A549 (cell line): ENCODE data around the gene BCL2. TPM values are rescaled to one million over a fixed set of nuclear protein-coding genes. Genes with fewer than 3 reads are reported as not detected.

ENCODE experiments used
- ATAC-seq, 2 experiments: fragments of 200-7000 bp in 1 of 2; fragments of >200 bp in 1 of 2; cut with Nextera tagmentation in 1 of 2; cut with Tn5 transposase in 1 of 2; 3 replicates each; pipeline versions ENCODE4 v1.8.0 to v1.9.1; 2018 to 2020; ENCODE audit warnings: mild to moderate bottlenecking in 1 of 2, moderate library complexity in 1 of 2
- CTCF ChIA-PET: fragments of 300-600 bp; sonication (Branson Sonifier 250); formaldehyde crosslinking; extraction: SDS; loops from one replicate; lab custom pipeline; 2021; ENCODE audit warnings: antibody characterized with exemption, inconsistent platforms; lab: Yijun Ruan, JAX
- POLR2A ChIA-PET: fragments of 350-600 bp; formaldehyde crosslinking; extraction: SDS; loops from one replicate; lab custom pipeline; 2021; ENCODE audit warnings: antibody characterized with exemption, inconsistent platforms; lab: Yijun Ruan, JAX
- DNase-seq, 2 experiments: peaks; one replicate each; pipeline versions ENCODE4 v3.0.0 to v3.0.0-alpha.2; 2011 to 2016; ENCODE audit warnings: low read depth in 1 of 2, low spot score in 1 of 2
- FAIRE-seq: peaks from 2 replicates; lab custom pipeline; 2011; peaks lifted over from hg19 to GRCh38; lab: Jason Lieb, UNC
- H3K27ac ChIP-seq, 2 experiments: fragments of >200 bp; sonication (Bioruptor Twin); formaldehyde crosslinking; 3 replicates each; pipeline ENCODE4 v1.5.1; 2016 to 2017
- H3K4me1 ChIP-seq: fragments of >200 bp; sonication (Bioruptor Twin); formaldehyde crosslinking; 3 replicates; pipeline ENCODE4 v1.6.1; 2016
- H3K4me2 ChIP-seq: fragments of >200 bp; sonication (Bioruptor Twin); formaldehyde crosslinking; 3 replicates; pipeline ENCODE4 v1.6.1; 2016
- H3K4me3 ChIP-seq: fragments of >200 bp; sonication (Bioruptor Twin); formaldehyde crosslinking; 3 replicates; pipeline ENCODE4 v1.5.1; 2016
- H3K9me3 ChIP-seq: fragments of >200 bp; sonication (Bioruptor Twin); formaldehyde crosslinking; 3 replicates; pipeline ENCODE4 v1.6.1; 2016
- CBX8 ChIP-seq: fragments of 200-600 bp; sonication (generic); IDR thresholded peaks from 2 replicates; pipeline ENCODE4 v1.6.1; 2016
- CEBPB ChIP-seq, 2 experiments: fragments of >200 bp in 1 of 2; sonication (Bioruptor Twin) in 1 of 2; formaldehyde crosslinking in 1 of 2; IDR thresholded peaks; 2 replicates each; pipeline ENCODE4 v1.6.1; 2012 to 2016
- CHD2 ChIP-seq: fragments of 150-350 bp; IDR thresholded peaks from 2 replicates; pipeline ENCODE4 v1.6.1; 2014; ENCODE audit warnings: low read length; ENCODE audit not compliant: partially characterized antibody
- EHF ChIP-seq: fragments of 250-450 bp; sonication (Bioruptor Pico); IDR thresholded peaks from 2 replicates; pipeline ENCODE4 v1.5.0; 2020; ENCODE audit warnings: mild to moderate bottlenecking
- ESRRA ChIP-seq: fragments of 150-350 bp; IDR thresholded peaks from 2 replicates; pipeline ENCODE4 v1.6.1; 2014; ENCODE audit warnings: mild to moderate bottlenecking, low read length, borderline replicate concordance
- FOSL2 ChIP-seq, 2 experiments: fragments of 450-650 bp in 1 of 2; fragments of >200 bp in 1 of 2; sonication (Bioruptor Twin) in 1 of 2; formaldehyde crosslinking; IDR thresholded peaks; 2 replicates each; pipeline versions ENCODE4 v1.5.0 to v1.6.1; 2016 to 2020; ENCODE audit warnings: mild to moderate bottlenecking in 1 of 2, moderate library complexity in 1 of 2
- GATA3 ChIP-seq: IDR thresholded peaks from 2 replicates; pipeline ENCODE4 v1.6.1; 2012; ENCODE audit warnings: borderline replicate concordance
- HOXA7 ChIP-seq: fragments of 250-450 bp; sonication (Bioruptor Pico); IDR thresholded peaks from 2 replicates; pipeline ENCODE4 v1.5.0; 2020; ENCODE audit warnings: mild to moderate bottlenecking, moderate library complexity
- HOXB5 ChIP-seq: fragments of 250-450 bp; sonication (Bioruptor Pico); IDR thresholded peaks from 2 replicates; pipeline ENCODE4 v1.5.0; 2020; ENCODE audit warnings: mild to moderate bottlenecking, moderate library complexity
- KDM1A ChIP-seq: fragments of 200-600 bp; sonication (generic); IDR thresholded peaks from 2 replicates; pipeline ENCODE4 v1.6.1; 2016; ENCODE audit warnings: low read depth, mild to moderate bottlenecking
- POLR2A ChIP-seq: IDR thresholded peaks from 2 replicates; pipeline ENCODE4 v1.6.1; 2012; ENCODE audit warnings: mild to moderate bottlenecking, low read length
- RAD21 ChIP-seq, 2 experiments: fragments of >200 bp in 1 of 2; sonication (Bioruptor Twin) in 1 of 2; formaldehyde crosslinking in 1 of 2; IDR thresholded peaks in 1 of 2; conservative IDR thresholded peaks in 1 of 2; 2 replicates in 1 of 2; 3 replicates in 1 of 2; pipeline ENCODE4 v1.6.1; 2012 to 2018; ENCODE audit warnings: inconsistent platforms in 1 of 2
- RARB ChIP-seq: fragments of 250-450 bp; sonication (Bioruptor Pico); IDR thresholded peaks from 2 replicates; pipeline ENCODE4 v1.8.0; 2021; ENCODE audit warnings: mild to moderate bottlenecking, moderate library complexity
- RFX5 ChIP-seq: fragments of 450-650 bp; IDR thresholded peaks from 2 replicates; pipeline ENCODE4 v1.7.1; 2014; ENCODE audit warnings: antibody characterized with exemption, mild to moderate bottlenecking, moderate library complexity
- SMC3 ChIP-seq: fragments of >200 bp; sonication (Bioruptor Twin); formaldehyde crosslinking; IDR thresholded peaks from 3 replicates; pipeline ENCODE4 v1.6.1; 2018; ENCODE audit warnings: inconsistent platforms
- ZC3H11A ChIP-seq: fragments of 450-650 bp; IDR thresholded peaks from 2 replicates; pipeline ENCODE4 v1.6.1; 2014; ENCODE audit warnings: antibody characterized with exemption, mild to moderate bottlenecking
- WGBS: methylation state at CpG from one replicate; pipeline ENCODE4 v1.1.6; 2017; ENCODE audit errors: missing lambda C conversion rate; 5-methylcytosine and 5-hydroxymethylcytosine counted together
- polyA plus RNA-seq, 4 experiments: library from polyadenylated mRNA; depleted of rRNA in 3 of 4; stranded (reverse); fragments of >200 nt; fragmentation: RNase III in 1 of 4; extraction: RNeasy Plus Mini Kit Qiagen cat#74134 plus additional on column Dnase treatment in 1 of 4; gene quantifications; 2 replicates in 3 of 4; 3 replicates in 1 of 4; pipeline ENCODE4 v1.2.3, GENCODE V29; 2011 to 2017
- TF ChIP-seq, protein P1 (sequence below): fragments of >200 bp; sonication (Bioruptor Twin); formaldehyde crosslinking; IDR thresholded peaks from 3 replicates; pipeline ENCODE4 v1.5.1; 2016
- TF ChIP-seq, protein P2 (sequence below): fragments of 200-600 bp; sonication (generic); IDR thresholded peaks from 2 replicates; pipeline ENCODE4 v1.6.1; 2016; ENCODE audit warnings: antibody characterized with exemption, mild to moderate bottlenecking, moderate library complexity
- TF ChIP-seq, protein P3 (sequence below): fragments of >200 bp; sonication (Bioruptor Twin); formaldehyde crosslinking; IDR thresholded peaks from 3 replicates; pipeline ENCODE4 v1.6.1; 2016
- TF ChIP-seq, protein P4 (sequence below): fragments of 250-450 bp; sonication (Bioruptor Pico); IDR thresholded peaks from 2 replicates; pipeline ENCODE4 v1.5.0; 2020; ENCODE audit warnings: low read depth, mild to moderate bottlenecking, moderate library complexity

BCL2 gene
- polyA plus RNA-seq, 2 of the 4 experiments (the other 2 are of a cell fraction) = 0.50 to 0.61 TPM

DNA sequence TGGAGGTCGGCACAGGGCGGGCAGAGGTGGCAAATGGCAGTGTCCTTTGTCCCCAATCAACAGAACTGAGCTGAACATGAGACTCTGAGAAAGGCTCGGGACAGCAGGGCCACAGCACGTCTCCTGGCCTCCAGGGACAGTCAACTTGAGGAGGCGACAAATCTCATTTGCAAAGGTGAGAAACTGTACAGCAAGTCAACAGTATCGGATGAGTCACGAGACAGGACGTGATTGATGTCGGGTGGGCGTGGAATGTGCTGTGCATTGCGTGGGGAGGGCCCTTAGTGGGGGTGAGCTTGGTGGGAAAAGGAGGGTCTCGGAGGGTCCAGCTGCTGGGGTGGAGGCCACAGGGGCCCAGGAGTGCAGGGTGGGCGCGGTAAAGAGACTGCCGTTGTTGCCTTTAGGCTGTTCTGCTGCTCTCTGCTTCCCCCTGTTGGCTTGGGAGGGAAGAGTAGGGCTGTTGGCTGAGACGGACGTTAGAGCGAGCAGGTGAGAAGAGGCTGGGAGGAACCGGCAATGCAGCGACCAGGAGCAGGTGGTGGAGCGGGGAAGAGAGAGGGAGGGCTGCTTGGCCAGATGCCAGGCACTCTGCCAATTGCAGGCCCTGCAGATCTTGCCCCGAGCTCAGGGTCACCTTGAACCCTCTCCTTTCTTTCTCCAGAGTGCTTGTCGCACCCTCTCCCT, 164.3 kb downstream of the BCL2 start:
- DNase-seq (peak; percentile 39 to 46), ATAC-seq (peak; percentile 89 to 98), FAIRE-seq (no peak)
- no peaks in the 10 kb centered on the region for H3K9me3 ChIP-seq
- ChIA-PET CTCF (interaction anchor here (0.6 to 2.1 kb wide), 17 partner anchors 9 to 569 kb away, joined by 3 to 8 read pairs (median 3); no protein-coding TSS in a partner anchor), POLR2A (no interaction called here)
- WGBS = 11% methylated on average over 23 of the region's 23 CpGs
- 0 out of 3 replicates have a peak, but pooled peaks cover 4% of the 10 kb centered on the region for H3K4me1 ChIP-seq
- TF ChIP-seq POLR2A = no peak
- no peak for TF ChIP-seq KDM1A
- TF ChIP-seq FOSL2 (IDR thresholded peaks at IDR 0.05) = no peak
- TF ChIP-seq FOSL2 (CRISPR knock-in tag; IDR thresholded peaks at IDR 0.05) = peak; percentile 62
- TF ChIP-seq ZC3H11A = no peak
- peak; percentile 44 to 52; a peak in 3 of 5 replicates for TF ChIP-seq RAD21 (conservative IDR thresholded peaks at IDR 0.05 in 1 of 2, IDR thresholded peaks at IDR 0.05 in 1 of 2)
- TF ChIP-seq HOXB5 (CRISPR knock-in tag) = peak; percentile 58; the same call in 1 of the 2 replicates
- TF ChIP-seq, protein P1, sequence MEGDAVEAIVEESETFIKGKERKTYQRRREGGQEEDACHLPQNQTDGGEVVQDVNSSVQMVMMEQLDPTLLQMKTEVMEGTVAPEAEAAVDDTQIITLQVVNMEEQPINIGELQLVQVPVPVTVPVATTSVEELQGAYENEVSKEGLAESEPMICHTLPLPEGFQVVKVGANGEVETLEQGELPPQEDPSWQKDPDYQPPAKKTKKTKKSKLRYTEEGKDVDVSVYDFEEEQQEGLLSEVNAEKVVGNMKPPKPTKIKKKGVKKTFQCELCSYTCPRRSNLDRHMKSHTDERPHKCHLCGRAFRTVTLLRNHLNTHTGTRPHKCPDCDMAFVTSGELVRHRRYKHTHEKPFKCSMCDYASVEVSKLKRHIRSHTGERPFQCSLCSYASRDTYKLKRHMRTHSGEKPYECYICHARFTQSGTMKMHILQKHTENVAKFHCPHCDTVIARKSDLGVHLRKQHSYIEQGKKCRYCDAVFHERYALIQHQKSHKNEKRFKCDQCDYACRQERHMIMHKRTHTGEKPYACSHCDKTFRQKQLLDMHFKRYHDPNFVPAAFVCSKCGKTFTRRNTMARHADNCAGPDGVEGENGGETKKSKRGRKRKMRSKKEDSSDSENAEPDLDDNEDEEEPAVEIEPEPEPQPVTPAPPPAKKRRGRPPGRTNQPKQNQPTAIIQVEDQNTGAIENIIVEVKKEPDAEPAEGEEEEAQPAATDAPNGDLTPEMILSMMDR = peak; percentile 50
- TF ChIP-seq SMC3 = peak; percentile 55
- TF ChIP-seq, protein P2, sequence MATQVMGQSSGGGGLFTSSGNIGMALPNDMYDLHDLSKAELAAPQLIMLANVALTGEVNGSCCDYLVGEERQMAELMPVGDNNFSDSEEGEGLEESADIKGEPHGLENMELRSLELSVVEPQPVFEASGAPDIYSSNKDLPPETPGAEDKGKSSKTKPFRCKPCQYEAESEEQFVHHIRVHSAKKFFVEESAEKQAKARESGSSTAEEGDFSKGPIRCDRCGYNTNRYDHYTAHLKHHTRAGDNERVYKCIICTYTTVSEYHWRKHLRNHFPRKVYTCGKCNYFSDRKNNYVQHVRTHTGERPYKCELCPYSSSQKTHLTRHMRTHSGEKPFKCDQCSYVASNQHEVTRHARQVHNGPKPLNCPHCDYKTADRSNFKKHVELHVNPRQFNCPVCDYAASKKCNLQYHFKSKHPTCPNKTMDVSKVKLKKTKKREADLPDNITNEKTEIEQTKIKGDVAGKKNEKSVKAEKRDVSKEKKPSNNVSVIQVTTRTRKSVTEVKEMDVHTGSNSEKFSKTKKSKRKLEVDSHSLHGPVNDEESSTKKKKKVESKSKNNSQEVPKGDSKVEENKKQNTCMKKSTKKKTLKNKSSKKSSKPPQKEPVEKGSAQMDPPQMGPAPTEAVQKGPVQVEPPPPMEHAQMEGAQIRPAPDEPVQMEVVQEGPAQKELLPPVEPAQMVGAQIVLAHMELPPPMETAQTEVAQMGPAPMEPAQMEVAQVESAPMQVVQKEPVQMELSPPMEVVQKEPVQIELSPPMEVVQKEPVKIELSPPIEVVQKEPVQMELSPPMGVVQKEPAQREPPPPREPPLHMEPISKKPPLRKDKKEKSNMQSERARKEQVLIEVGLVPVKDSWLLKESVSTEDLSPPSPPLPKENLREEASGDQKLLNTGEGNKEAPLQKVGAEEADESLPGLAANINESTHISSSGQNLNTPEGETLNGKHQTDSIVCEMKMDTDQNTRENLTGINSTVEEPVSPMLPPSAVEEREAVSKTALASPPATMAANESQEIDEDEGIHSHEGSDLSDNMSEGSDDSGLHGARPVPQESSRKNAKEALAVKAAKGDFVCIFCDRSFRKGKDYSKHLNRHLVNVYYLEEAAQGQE = no peak
- peak overlapping the region; percentile 38 for H3K4me3 ChIP-seq
- H3K27ac ChIP-seq = peak overlapping the region in 1 of 2 experiments; percentile 51; a peak in 3 of 6 replicates
- peak overlapping the region; percentile 79 for H3K4me2 ChIP-seq

DNA sequence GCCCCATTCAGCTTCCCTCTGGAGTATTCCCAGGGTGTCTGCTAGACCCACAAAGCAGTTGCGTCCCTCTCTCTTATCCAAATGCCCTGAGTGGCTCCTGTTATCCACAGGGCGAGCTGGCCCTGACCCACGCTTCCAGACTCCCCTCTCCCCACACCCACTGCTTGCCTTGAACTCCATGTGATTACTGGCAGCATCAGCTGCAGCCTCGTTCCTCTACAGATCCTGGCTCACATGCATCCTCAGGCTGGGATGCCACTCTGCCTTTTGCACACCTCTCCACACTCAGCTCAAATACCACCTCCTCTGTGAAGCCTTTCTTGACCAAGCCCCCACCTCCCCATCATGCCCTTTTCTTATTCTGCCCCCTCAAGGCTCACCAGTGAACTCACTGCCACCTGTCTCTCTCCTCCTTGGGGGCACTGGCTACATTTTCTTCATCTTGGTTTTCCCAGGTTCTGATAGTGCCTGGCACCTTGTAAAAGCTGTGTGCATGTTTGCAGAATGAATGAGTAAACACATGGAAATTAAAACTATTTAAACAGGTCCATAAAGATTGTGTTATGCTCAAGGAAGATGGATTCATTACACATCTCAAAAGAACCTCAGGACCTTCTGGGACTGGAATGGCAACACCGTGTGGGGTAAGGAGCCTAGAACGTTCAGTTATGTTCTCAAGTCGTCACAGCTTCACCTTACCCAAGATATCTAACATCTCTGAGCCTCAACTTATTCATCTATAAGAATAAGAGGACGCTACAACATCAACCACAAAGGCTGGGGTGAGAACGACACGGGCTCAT, 165.0 kb downstream of the BCL2 start:
- ATAC-seq (no peak), DNase-seq (no peak), FAIRE-seq (no peak)
- Histone ChIP-seq H3K27ac (no peak overlapping the region), H3K4me1 (0 out of 3 replicates have a peak, but pooled peaks cover 4% of the 10 kb centered on the region), H3K9me3 (no peaks in the 10 kb centered on the region), H3K4me2 (peak overlapping the region; percentile 79), H3K4me3 (peak overlapping the region; percentile 38)
- no peak for TF ChIP-seq RARB (CRISPR knock-in tag)
- TF ChIP-seq HOXA7 (CRISPR knock-in tag) = no peak
- TF ChIP-seq RFX5 = no peak
- TF ChIP-seq GATA3 = no peak
- TF ChIP-seq CHD2 = no peak
- TF ChIP-seq, protein P3, sequence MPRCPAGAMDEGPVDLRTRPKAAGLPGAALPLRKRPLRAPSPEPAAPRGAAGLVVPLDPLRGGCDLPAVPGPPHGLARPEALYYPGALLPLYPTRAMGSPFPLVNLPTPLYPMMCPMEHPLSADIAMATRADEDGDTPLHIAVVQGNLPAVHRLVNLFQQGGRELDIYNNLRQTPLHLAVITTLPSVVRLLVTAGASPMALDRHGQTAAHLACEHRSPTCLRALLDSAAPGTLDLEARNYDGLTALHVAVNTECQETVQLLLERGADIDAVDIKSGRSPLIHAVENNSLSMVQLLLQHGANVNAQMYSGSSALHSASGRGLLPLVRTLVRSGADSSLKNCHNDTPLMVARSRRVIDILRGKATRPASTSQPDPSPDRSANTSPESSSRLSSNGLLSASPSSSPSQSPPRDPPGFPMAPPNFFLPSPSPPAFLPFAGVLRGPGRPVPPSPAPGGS = no peak
- TF ChIP-seq CEBPB (IDR thresholded peaks at IDR 0.05) = no peak
- TF ChIP-seq, protein P4, sequence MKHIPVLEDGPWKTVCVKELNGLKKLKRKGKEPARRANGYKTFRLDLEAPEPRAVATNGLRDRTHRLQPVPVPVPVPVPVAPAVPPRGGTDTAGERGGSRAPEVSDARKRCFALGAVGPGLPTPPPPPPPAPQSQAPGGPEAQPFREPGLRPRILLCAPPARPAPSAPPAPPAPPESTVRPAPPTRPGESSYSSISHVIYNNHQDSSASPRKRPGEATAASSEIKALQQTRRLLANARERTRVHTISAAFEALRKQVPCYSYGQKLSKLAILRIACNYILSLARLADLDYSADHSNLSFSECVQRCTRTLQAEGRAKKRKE (CRISPR knock-in tag) = no peak
- TF ChIP-seq EHF (CRISPR knock-in tag) = no peak
- no peak for TF ChIP-seq ESRRA
- TF ChIP-seq CBX8 = no peak
- WGBS = 31% methylated on average over 9 of the region's 10 CpGs
- CTCF ChIA-PET = interaction anchor here (0.6 to 2.1 kb wide), 15 partner anchors 9 to 256 kb away, joined by 3 to 8 read pairs (median 3); no protein-coding TSS in a partner anchor
- POLR2A ChIA-PET = no interaction called here
